Gastrocnemius medialis (tissue), 4 donors: ENCODE measurements around the gene MBNL2.

Experiments used
- POLR2A ChIP-seq, 2 donors: fragments of 450-650 bp; IDR thresholded peaks; one replicate each; pipeline ENCODE4 v1.6.1; 2017; ENCODE audit warnings: antibody characterized with exemption in 2 of 2, mild to moderate bottlenecking in 2 of 2, moderate library complexity in 2 of 2
- TF ChIP-seq, protein P1 (sequence below), 5 experiments: fragments of 450-650 bp in 3 of 5; fragments of 200-600 bp in 2 of 5; sonication (generic) in 2 of 5; IDR thresholded peaks in 4 of 5; conservative IDR thresholded peaks in 1 of 5; 1 replicate in 4 of 5; 2 replicates in 1 of 5; pipeline ENCODE4 v1.5.1; 2016 to 2019; ENCODE audit warnings: antibody characterized with exemption in 5 of 5, mild to moderate bottlenecking in 3 of 5, moderate library complexity in 3 of 5

DNA sequence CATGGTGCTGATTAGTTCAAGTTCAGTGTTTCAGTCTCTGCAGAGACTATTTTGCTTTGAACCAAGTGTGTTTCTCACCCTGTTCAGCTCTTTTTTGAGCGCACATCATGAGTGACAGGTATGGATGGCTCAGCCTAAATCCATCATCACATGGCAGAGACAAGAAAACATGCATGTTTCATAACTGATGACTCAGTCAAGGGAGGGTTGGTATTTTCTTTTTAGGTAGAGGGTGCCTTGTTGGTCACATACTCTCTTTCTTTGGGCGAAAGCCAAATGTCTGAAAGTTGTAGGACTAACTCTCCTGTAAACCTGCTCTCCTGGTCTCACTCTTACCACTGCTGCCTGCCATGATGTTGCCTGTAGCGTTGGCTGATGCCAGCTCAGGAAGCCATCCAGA is 163.7 kb downstream of the MBNL2 start:
- TF ChIP-seq, protein P1, sequence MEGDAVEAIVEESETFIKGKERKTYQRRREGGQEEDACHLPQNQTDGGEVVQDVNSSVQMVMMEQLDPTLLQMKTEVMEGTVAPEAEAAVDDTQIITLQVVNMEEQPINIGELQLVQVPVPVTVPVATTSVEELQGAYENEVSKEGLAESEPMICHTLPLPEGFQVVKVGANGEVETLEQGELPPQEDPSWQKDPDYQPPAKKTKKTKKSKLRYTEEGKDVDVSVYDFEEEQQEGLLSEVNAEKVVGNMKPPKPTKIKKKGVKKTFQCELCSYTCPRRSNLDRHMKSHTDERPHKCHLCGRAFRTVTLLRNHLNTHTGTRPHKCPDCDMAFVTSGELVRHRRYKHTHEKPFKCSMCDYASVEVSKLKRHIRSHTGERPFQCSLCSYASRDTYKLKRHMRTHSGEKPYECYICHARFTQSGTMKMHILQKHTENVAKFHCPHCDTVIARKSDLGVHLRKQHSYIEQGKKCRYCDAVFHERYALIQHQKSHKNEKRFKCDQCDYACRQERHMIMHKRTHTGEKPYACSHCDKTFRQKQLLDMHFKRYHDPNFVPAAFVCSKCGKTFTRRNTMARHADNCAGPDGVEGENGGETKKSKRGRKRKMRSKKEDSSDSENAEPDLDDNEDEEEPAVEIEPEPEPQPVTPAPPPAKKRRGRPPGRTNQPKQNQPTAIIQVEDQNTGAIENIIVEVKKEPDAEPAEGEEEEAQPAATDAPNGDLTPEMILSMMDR (IDR thresholded peaks at IDR 0.05 in 4 of 5, conservative IDR thresholded peaks at IDR 0.05 in 1 of 5) = no peak
- TF ChIP-seq POLR2A (IDR thresholded peaks at IDR 0.05) = no peak
